Left lung (tissue), 10 donors: ENCODE measurements around the gene DNAJC13. TPM values are rescaled to one million over a fixed set of nuclear protein-coding genes. Genes with fewer than 3 reads are reported as not detected.
A peak's percentile ranks its signal among the peaks of the same experiment; 100 is the strongest.

Experiments
- ATAC-seq: fragments of 200-7000 bp; cut with Tn5 transposase; one replicate; pipeline ENCODE4 v1.9.1; 2020; ENCODE audit warnings: moderate library complexity
- DNase-seq, 4 donors: peaks; one replicate each; pipeline ENCODE4 v3.0.0-alpha.2; 2013 to 2020
- H3K27ac ChIP-seq, 2 donors: fragments of 200-600 bp; sonication (generic) in 1 of 2; one replicate each; pipeline versions ENCODE4 v1.5.0 to v1.8.0; 2020 to 2021
- H3K27me3 ChIP-seq, 2 donors: fragments of 200-600 bp; sonication (generic) in 1 of 2; one replicate each; pipeline versions ENCODE4 v1.5.0 to v1.8.0; 2020 to 2021
- H3K36me3 ChIP-seq, 2 donors: fragments of 200-600 bp; sonication (generic) in 1 of 2; one replicate each; pipeline versions ENCODE4 v1.5.0 to v1.8.0; 2020 to 2021
- H3K4me1 ChIP-seq, 2 donors: fragments of 200-600 bp; one replicate each; pipeline ENCODE4 v1.8.0; 2021
- H3K4me3 ChIP-seq, 2 donors: fragments of 200-600 bp; sonication (generic) in 1 of 2; one replicate each; pipeline versions ENCODE4 v1.5.0 to v1.8.0; 2020 to 2021; ENCODE audit warnings: mild to moderate bottlenecking in 1 of 2
- H3K9me3 ChIP-seq, 2 donors: fragments of 200-600 bp; sonication (generic) in 1 of 2; one replicate each; pipeline versions ENCODE4 v1.5.0 to v1.8.0; 2020 to 2021
- intact Hi-C, 2 donors: fragments of 100-400 bp; cut with DNase I; formaldehyde crosslinking; loops; one replicate each; pipeline versions ENCODE4 v1.11.2 to v1.14.2; 2022
- polyA plus RNA-seq, 6 donors: library from polyadenylated mRNA; unstranded; fragments of 120-200 nt; gene quantifications; one replicate each; pipeline ENCODE4 v1.2.1, GENCODE V29; 2013; ENCODE audit not compliant: insufficient read length in 6 of 6
- total RNA-seq, 2 donors: library from RNA; stranded (reverse); fragmentation: NEBNext Ultra II Directional; extraction: Animal tissue kit (Norgen Biotek cat#: 25700); gene quantifications; one replicate each; pipeline ENCODE4 v1.2.1, GENCODE V29; 2021
- TF ChIP-seq, protein P1 (sequence below), 2 donors: fragments of 200-600 bp; sonication (generic) in 1 of 2; IDR thresholded peaks; one replicate each; pipeline versions ENCODE4 v1.5.0 to v1.8.0; 2021; ENCODE audit warnings: antibody characterized with exemption in 2 of 2
- donor health status: DM: no; HTN: yes; CAD: no.
- donor health status: DM: no; HTN: no; CAD: no.

DNAJC13 gene
- total and polyA plus RNA-seq, 8 donors = 41.2 to 64.0 (median 55.1) TPM

DNA sequence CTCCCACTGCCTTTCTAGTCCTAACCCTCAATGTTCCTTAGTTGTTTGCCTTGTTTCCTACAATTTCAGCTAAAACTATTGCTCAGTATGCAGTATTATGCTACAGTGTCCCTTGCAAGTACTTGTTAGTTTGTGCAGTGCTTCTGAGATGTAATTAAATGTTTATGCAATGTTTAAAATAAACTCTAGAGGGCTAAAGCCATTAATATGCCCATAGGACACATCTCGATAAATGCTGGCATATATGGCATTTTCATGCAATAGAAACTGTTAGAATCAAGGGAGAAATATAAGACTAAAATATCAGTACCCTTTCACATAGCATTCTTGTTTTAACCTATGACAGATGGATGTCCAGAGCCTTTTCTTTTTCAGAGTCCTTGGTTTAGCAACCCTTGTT, 120.0 kb downstream of the DNAJC13 start:
- Histone ChIP-seq H3K27me3 (no peaks in the 10 kb centered on the region), H3K4me1 (peaks cover 0 to 10% of the 10 kb centered on the region in 2 donors), H3K36me3 (peaks cover 0 to 89% of the 10 kb centered on the region in 2 donors), H3K27ac (no peak overlapping the region), H3K9me3 (no peaks in the 10 kb centered on the region), H3K4me3 (no peak overlapping the region)
- ATAC-seq (no peak), DNase-seq (no peak)
- intact Hi-C loops = loop anchor here in 1 of 2 donors (5.0 kb wide), 1 partner anchor 110 kb away; no protein-coding TSS in a partner anchor
- TF ChIP-seq, protein P1, sequence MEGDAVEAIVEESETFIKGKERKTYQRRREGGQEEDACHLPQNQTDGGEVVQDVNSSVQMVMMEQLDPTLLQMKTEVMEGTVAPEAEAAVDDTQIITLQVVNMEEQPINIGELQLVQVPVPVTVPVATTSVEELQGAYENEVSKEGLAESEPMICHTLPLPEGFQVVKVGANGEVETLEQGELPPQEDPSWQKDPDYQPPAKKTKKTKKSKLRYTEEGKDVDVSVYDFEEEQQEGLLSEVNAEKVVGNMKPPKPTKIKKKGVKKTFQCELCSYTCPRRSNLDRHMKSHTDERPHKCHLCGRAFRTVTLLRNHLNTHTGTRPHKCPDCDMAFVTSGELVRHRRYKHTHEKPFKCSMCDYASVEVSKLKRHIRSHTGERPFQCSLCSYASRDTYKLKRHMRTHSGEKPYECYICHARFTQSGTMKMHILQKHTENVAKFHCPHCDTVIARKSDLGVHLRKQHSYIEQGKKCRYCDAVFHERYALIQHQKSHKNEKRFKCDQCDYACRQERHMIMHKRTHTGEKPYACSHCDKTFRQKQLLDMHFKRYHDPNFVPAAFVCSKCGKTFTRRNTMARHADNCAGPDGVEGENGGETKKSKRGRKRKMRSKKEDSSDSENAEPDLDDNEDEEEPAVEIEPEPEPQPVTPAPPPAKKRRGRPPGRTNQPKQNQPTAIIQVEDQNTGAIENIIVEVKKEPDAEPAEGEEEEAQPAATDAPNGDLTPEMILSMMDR (IDR thresholded peaks at IDR 0.05) = no peak

DNA sequence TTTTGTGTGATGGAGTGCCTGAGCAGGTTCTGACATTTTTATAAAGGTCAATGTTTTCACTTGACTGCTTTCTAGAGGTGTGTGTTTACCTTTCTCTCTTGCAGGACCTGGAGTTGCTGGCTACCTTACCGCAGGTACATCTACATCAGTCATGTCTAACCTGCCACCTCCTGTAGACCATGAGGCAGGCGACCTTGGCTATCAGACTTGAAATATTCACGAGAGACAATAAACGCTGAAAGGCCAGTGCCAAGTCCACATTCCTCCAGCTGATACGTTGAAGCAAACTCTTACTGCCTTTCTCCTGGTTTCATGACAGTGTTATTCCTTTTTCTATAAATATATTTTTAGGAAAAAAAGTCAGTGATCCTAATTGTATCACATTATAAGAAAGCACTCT, 120.8 kb downstream of the DNAJC13 start:
- Histone ChIP-seq H3K27me3 (no peaks in the 10 kb centered on the region), H3K36me3 (peaks cover 0 to 82% of the 10 kb centered on the region in 2 donors), H3K9me3 (no peaks in the 10 kb centered on the region), H3K4me3 (no peak overlapping the region), H3K27ac (no peak overlapping the region), H3K4me1 (peaks cover 0 to 16% of the 10 kb centered on the region in 2 donors)
- intact Hi-C loops = loop anchor here in 1 of 2 donors (5.0 kb wide), 1 partner anchor 109 kb away; no protein-coding TSS in a partner anchor
- TF ChIP-seq, protein P1 (IDR thresholded peaks at IDR 0.05) = no peak
- no peak for ATAC-seq
- no peak for DNase-seq

DNA sequence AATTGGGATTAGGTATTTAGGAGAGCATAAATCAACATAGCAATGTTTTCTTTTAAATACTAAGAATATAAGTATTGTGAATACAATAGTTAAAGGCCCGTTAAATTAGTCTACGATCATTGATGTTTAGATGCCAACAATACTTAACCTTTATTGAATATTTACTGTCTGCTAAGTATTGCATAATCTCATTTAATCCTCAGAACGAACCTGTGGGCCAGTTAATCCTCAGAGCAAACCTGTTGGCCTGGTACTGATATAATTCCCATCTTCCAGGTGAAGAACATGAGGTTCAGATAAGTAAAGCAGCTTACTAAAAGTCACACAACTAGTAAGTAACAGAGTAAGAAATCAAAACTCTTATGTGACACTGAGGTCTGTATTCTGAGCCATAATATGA, 122.4 kb downstream of the DNAJC13 start:
- no peaks in the 10 kb centered on the region for H3K27me3 ChIP-seq
- TF ChIP-seq, protein P1 (IDR thresholded peaks at IDR 0.05) = no peak
- no peak overlapping the region for H3K27ac ChIP-seq
- peaks cover 0 to 22% of the 10 kb centered on the region in 2 donors for H3K4me1 ChIP-seq
- intact Hi-C loops = loop anchor here in 1 of 2 donors (5.0 kb wide), 1 partner anchor 108 kb away; no protein-coding TSS in a partner anchor
- no peak overlapping the region for H3K4me3 ChIP-seq
- H3K36me3 ChIP-seq = peaks cover 0 to 65% of the 10 kb centered on the region in 2 donors
- ATAC-seq (no peak), DNase-seq (no peak)
- no peaks in the 10 kb centered on the region for H3K9me3 ChIP-seq

DNA sequence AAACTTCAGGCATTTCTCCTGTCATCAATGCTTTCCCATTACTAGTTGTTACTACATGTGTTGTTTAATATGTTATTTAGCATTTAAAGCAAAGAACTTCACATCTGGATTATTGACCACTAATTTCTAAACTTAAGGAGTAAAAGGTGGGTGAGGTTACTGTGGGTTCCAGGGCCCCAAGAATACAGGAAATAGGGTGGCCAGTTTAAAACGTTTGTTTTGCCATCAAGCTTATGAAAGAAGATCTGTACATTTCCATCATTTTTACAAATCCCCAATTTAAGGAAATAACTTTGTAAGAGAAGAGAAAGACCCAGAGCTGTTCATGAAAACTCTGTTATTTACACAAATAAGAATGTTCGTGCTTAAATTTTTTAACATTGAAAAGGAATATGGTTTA, 125.3 kb downstream of the DNAJC13 start:
- TF ChIP-seq, protein P1 (IDR thresholded peaks at IDR 0.05) = no peak
- H3K9me3 ChIP-seq = no peaks in the 10 kb centered on the region
- peaks cover 0 to 44% of the 10 kb centered on the region in 2 donors for H3K36me3 ChIP-seq
- H3K4me3 ChIP-seq = no peak overlapping the region
- no peaks in the 10 kb centered on the region for H3K27me3 ChIP-seq
- intact Hi-C loops = no loop called here
- peak overlapping the region; percentile 19 to 52 for H3K27ac ChIP-seq
- ATAC-seq (no peak), DNase-seq (no peak)
- peaks cover 0 to 22% of the 10 kb centered on the region in 2 donors for H3K4me1 ChIP-seq

DNA sequence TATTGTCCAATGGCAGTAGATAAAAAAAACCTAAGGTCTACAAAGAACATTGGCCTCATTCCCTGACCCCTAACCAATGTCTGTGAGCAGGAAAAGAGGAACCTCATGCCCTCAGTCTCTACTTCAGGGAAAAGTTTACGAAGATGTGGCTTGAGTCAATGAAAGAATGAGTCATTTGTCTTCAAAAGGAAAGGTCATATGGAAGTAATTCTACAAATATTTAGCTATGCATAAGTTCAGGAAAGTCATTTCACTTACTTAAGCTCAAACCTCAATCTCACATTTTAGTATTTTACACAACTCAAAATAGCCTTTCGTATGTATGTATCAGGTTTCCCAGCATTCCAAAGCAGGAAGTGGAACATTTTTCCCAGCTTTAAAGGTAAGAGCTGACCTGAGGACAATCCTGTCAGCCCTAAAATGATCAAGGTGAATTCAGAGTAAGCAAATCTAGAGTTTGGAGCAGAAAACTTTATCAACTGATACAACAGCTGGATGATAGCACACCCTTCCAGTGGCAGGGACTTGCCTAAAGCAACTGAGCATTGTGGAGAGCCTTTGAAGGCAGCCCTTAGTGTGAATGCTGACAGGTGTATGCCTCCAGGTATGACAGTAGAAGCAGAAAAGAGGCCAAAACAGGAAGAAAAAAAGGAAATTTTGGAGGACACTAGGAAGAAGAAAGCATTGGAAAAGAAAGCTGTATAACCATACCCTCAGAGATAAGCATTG, 125.9 kb downstream of the DNAJC13 start:
- intact Hi-C loops = no loop called here
- ATAC-seq (peak; percentile 84), DNase-seq (no peak)
- Histone ChIP-seq H3K36me3 (peaks cover 0 to 40% of the 10 kb centered on the region in 2 donors), H3K4me3 (no peak overlapping the region), H3K9me3 (no peaks in the 10 kb centered on the region), H3K27me3 (no peaks in the 10 kb centered on the region), H3K27ac (peak overlapping the region; percentile 19 to 52), H3K4me1 (peaks cover 0 to 22% of the 10 kb centered on the region in 2 donors)
- TF ChIP-seq, protein P1 (IDR thresholded peaks at IDR 0.05) = no peak
